ENCODE data around the gene HSCB.

Gene HSCB, protein sequence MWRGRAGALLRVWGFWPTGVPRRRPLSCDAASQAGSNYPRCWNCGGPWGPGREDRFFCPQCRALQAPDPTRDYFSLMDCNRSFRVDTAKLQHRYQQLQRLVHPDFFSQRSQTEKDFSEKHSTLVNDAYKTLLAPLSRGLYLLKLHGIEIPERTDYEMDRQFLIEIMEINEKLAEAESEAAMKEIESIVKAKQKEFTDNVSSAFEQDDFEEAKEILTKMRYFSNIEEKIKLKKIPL

DNA sequence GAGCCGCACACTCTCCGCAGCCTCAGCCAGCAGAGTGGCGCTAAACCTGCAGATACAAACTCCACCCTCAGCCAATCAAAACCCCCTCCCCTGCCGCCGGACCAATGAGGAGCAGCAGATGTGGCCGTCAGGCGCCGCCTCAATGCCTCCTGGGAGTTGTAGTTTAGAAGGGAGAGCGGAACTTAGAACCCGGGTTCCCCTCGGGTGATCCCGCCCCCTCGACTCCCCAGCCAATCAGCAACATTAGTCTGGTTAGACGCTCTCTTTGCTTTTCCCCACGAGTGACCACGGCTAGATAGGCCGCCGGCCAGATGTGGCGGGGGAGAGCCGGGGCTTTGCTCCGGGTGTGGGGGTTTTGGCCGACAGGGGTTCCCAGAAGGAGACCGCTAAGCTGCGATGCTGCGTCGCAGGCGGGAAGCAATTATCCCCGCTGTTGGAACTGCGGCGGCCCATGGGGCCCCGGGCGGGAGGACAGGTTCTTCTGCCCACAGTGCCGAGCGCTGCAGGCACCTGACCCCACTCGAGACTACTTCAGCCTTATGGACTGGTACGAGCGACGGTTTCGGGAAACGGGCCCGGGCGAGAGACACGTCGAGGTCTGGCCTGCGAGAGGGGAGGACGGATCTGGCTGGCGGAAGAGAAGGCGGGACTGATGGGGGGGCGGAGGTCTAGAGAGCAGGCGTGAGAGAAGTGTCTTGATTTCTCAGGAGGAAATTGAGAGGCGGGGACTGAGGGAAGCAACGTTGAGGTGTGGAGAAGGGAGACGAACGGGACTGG is at the start of gene HSCB, which contains the start of gene CHEK2:
Gene HSCB (plus strand): TSS at position 255 of the 777 bp plus-strand sequence. CDS start 57 bp downstream, at position 312.
Gene CHEK2 (minus strand): TSS at position 36 of the 777 bp plus-strand sequence. CDS start 7,099 bp downstream, outside the sequence.
- peak; percentile 99 for DNase-seq (ENCODE audit: low spot score)

DNA sequence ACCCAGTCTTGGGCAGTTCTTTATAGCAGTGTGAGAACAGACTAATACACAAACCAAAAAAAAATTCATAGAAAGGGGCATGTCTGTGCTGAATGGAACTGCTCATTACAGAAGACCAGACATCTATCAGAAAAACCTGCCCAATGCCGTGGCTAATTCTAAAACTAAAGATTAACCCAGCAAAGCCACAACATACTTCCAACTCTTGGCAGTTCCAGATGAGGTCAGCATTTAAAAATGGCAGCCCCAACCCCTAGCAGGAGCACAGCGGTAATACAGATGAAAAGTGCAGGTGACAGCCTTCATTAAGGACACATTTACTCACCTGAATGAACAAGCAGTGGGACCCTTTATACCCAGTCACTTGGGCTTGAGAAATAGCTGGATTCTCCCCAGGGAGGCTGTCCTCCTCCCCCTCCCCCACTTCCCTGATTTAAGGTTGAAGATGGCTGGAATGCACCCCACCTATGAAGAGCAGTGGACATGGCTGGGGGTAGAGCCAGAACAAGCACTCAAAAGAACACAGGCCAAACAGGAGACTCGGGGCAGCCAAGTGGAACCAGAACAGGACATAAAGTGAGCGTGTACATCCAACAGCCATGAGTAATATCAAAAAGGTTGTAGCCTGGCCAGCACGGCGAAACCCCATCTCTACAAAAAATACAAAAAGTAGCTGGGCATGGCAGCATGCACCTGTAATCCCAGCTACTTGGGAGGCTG is 48.6 kb upstream of the HSCB start:
- DNase-seq (ENCODE audit: low spot score): peak; percentile 82

DNA sequence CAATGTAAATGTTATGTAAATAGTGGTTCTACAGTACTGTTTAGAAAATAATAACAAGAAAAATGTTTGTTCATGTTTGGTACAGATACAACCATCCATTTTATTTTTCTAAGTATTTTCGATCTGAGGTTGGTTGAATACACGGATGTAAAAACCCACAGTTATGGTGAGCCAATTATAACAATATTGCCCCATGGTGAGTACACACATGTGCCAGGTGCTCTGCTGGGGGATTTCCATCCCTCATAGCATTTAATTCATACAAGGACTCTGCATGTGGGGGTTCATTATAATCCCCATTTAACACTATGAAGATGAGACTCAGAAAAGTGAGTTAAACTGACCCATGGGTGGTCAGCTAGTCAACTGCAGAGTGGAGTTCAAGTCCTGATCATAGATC is 38.9 kb upstream of the HSCB start:
- no peak for DNase-seq (ENCODE audit: low spot score)

DNA sequence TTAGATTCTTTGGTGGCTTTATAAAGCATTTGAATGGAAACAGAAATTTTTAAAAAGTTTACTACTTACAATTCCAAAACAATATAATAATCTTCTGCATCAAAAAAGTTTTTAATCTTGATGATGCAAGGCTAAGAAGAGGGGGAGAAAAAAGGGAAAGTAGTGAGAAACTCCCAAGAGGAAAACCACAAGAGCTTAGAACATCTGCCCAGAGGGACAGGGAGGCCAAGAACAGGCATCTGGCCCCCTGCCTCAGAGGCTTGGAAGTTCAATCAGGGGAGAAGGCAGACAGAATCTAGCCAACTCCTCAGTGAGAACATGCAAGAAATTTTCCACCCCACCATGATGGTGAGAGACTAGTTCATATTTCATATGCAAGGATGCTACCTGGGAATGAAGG is 38.4 kb upstream of the HSCB start:
- DNase-seq (ENCODE audit: low spot score): no peak

DNA sequence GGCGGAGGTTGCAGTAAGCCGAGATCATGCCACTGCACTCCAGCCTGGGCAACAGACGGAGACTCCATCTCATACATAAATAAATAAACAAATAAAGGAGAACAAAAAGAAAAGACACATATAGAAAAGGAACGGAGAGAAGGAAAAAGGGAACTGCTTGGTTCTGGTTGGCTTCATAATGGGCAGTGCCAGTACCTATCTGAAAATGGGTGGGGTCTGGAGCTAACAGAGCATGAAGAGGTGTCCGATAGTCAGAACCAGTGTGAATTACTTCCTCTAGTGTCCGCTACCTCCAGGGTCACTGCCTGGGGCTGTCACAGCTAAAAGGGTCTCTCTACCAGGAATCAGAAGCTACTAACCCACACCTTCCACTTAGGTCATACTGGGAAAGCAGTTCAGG is 35.0 kb upstream of the HSCB start:
- no peak for DNase-seq (ENCODE audit: low spot score)

DNA sequence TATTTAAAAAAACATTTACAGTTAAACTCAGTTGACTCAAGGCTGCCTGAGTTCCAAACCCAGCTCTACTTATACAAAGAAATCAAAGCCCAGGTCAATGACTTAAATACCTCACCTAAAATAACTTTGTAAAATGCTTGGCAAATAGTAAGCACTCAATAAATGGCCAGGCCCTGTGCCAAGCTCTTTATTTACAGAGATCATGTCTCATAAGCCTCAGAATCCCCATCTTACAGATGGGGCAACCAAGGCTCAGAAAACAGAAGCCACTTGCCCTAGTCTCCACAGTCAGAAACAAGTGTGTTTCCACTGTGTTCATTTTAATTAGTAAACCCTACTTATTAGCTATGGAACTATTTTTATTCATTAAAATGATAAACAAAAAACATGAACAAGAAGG is 31.7 kb upstream of the HSCB start:
- no peak for DNase-seq (ENCODE audit: low spot score)

DNA sequence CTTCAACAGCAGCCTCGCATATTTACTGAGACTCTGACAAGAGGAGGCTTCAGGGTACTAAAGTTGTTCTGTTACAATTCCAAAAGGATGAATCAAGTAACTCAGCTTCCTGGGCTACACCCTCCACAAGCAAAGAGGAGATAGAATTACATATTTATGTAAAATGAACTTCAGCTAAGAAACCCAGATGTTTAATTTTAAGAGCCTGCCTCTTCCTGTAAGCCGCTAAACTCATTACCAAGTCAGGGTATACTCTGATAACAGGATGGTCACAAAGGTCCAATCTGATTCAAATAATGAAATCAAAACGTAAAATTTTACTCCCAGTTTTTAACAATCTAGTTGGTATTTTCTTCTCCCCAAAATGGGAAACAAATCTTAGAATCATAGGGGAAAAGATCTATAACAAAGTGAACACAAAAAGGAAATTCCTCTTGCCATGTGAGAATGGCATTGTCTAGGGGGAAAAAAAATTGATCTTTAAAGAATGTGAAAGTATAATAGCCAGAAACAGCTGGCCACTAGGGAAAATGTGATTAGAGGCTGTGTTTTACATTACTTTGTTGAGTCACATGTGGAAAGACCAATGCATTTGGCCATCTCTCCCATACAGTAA is 31.2 kb upstream of the HSCB start:
- peak; percentile 16 for DNase-seq (ENCODE audit: low spot score)

DNA sequence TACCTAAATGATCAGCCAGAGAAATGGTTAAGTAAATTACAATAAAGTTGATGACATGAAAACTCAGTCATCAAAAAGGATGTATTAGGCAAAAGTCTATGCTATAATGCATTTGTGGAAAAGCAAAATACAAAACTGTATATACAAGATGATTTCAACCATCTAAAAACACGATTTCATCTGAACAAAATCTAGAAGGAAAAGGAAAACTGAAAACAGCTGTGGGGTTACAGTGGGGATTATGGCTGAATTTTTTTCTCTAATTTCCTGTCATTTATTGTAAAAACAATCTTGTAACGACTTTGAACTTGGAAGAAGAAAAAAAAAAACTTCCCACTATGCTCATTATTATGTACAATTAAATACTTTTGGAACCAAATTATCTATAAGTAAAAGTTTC is 30.5 kb upstream of the HSCB start:
- no peak for DNase-seq (ENCODE audit: low spot score)

DNA sequence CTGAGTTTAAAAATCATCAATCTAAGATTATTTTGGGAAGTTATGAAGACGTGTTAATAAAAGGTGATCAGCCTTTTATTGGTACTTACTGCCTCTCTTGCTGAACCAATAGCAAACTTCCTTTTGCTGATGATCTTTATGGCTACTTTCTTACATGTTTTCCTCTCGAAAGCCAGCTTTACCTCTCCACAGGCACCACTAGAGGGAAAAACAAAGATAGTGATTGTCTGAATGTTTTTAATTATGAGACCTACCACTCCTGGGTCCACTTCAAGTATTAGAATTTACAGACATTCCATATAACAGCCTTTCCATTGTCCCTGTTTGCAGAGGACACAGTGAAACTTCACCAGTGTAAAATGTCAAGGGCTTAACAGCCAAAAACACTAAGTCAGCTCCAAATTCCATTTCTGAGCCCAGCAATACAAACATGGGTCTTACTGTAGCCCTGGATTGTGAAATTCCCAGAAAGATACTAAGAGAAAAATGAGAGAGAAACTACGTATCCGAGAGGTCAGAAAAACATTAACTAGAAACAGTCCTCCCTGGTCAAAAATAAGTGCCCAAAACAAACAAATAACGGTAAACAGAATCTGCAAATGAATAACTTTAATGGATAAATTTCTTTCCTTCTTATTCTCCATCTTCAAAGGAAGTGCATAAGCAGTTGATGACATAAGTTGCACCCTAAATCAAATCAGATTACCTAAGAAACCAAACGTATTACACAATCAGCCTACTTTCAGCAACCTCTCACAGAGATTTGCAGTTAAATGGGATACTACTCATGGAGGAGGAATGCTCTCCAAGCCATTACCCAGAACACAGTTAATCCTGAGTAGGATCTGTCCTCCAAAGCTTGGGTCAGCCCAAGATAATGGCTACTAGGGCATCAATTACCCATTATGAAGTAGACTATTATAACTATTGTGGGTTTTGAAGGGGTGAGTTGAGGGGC is 29.7 kb upstream of the HSCB start:
- peak; percentile 87 for DNase-seq (ENCODE audit: low spot score)

DNA sequence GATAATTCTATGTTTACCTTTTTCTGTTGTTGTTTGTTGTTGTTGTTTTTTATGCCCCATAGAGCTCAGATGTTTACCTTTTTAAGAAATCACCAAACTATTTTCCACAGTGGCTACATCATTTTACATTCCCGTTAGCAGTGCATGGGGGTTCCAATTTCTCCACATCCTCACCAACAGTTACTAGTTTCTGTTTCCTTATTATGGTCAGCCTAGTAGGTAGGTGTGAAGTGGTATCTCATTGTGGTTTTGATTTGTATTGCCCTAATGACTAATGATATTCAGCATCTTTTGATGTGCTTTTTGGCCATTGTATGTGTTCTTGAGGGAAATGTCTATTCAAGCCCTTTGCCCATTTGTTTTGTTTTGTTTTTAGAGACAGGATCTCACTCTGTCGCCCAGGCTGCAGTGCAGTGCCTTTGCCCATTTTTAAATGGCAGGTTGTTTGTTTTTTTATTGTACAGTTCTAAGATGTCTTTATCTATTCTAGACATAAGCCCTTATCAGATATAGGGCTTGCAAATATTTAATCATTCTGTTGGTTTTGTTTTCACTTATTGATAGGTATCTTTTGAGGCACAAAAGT is 27.7 kb upstream of the HSCB start:
- DNase-seq (ENCODE audit: low spot score): no peak

DNA sequence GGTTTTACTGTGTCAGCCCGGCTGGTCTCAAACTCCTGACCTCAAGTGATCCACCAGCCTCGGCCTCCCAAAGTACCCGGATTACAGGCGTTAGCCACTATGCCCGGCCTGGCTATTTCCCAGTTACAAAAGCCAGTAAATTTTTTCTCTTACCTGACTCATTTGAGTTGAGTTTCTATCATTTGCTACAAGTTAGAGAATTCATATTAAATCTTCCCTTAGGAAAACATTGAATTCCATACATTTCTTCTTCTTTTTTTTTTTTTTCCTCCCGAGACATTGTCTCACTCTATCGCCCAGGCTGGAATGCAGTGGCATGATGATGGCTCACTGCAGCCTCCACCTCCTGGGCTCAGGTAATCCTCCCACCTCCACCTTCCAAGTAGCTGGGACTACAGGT is 26.2 kb upstream of the HSCB start:
- DNase-seq (ENCODE audit: low spot score): peak; percentile 11

DNA sequence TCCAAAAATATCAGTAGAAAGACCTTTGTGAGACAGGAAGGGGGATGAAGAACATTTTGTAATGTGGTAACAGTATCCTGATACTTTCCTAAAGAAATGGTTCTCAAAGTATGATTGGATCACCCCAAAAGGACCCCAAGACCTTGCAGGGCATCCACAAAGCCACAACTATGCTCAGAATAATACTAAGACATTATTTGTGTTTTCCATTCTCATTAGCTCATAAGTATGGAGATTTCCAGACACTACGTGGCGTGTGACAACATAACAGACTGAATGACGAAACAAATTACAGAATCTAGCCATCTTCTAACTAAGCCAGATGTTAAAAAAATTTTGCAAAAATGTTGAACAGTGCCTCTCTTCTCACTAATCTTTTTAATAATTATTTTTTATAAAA is 25.2 kb upstream of the HSCB start:
- DNase-seq (ENCODE audit: low spot score): no peak

DNA sequence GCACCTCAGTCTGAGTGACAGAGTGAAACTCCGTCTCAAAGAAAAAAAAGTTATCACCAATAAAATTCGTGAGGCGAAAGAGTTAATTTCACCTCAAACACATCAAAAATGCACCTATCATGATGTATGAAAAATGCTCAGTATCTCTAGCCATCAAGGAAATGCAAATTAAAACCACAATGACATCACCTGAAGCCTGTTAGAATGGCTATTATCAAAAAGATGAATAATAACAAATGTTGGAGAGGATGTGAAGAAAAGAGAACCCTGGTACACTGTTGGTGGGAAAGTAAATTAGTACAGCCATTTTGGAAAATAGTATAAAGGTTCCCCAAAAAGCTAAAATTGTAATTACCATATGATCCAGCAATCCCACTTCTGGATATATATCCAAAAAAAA is 23.8 kb upstream of the HSCB start:
- no peak for DNase-seq (ENCODE audit: low spot score)

DNA sequence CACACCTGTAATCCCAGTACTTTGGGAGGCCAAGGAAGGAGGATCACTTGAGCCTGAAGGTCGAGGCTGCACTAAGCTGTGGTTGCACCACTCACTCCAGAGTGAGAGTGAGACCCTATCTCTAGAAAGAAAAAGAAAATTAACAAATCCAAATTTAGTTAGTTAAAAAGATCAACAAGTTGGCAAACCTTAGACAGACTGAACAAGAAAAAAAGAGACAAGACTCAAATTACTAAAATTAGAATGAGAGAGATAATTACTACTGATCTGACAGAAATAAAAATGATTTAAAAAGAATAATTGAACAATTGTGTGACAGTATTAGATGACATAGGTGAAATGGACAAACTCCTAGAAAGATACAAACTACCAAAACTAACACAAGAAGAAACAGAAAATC is 13.8 kb upstream of the HSCB start:
- no peak for DNase-seq (ENCODE audit: low spot score)

DNA sequence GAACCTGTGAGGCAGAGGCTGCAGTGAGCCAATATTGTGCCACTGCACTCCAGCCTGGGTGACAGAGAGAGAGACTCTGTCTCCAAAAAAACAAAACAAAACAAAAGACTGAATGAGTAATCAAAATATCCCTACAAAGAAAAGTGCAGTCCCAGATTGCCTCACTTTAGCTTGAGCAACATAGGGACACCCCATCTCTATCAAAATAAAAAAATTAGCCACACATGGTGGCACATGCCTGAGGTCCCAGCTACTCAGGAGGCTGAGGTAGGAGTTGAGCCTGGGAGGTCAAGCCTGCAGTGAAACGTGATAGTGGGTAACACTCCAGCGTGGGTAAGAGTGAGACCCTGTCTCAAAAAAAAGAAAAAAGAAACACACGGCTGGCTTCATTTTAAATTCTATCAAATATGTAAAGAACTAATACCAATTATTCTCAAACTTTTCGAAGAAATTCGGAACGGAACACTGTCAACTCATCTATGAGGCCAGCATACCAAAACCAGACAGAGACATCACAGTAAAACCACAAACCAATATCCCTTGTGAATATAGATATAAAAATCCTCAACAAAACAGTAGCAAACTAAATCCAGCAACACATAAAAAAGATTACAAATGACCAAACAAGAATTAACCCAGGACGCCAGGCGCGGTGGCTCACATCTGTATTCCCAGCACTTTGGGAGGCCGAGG is 13.1 kb upstream of the HSCB start:
- no peak for DNase-seq (ENCODE audit: low spot score)

DNA sequence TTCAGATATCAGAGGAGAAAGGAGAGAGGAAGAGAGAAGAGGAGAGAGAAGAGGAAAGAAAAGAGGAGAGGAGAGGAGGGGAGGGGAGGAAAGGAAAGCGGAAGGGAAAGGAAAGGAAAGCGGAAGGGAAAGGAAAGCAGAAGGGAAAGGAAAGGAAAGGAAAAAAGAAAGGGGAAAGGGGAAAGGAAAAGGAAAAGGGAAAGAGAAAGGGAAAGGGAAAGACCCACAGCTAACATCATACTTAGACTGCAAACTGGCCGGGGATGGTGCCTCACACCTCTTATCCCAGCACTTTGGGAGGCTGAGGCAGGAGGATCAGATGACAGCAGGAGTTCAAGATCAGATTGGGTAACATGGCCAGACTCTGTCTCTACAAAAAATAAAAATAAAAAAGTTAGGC is 11.7 kb upstream of the HSCB start:
- DNase-seq (ENCODE audit: low spot score): no peak

DNA sequence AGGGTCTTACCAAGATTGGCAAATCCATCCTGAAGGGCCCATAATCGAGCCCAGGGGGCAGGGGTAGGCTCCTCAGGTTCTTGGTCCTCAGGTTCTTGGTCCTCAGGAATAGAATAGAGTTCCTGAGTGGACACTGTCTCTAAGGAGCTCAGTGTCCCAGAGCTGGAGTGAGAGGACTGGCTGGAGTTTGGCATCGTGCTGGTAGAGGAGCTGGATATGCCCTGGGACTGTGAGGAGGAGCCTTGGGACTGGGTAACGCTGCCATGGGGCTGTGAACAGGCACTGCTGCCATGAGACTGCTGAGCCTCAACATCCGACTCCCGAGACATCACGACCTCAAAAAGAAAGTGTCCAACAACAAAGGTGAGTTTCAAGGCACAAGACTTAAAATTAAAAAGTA is 7.4 kb upstream of the HSCB start:
- DNase-seq (ENCODE audit: low spot score): no peak

DNA sequence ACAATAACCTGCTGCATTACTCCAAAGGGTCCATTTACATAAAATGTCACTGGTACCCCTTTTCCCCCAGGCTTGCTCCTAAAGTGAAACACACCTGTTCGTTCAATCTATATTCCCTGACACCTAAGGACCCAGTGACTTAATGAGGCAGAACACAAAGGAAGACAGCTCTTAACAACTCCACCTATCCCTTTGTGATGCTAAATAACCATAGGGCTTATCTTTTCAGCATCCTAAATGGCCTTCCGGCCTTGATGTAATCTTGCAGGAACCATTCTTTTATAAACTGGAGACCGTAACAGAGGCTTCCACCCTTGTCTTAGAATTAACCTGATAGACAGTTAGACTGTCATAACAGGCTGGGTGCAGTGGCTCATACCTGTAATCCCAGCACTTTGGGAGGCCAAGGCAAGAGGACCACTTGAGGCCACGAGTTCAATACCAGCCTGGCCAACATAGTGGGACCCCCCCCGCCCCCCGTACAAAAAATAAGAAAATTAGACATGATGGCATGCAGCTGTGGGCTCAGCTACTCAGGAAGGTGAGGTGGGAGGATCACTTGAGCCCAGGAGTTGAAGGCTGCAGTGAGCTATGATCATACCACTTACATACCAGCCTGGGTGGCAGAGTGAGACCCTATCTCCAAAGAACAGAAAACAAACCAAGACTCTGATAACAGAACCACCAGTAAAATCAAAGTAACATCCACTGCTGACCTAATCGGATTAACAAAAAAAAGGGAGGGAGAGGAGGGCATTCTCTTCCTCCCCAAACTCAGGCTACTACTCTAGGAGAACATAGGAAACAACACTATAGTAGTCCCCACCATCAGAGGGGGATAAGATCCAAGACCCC is 5.3 kb upstream of the HSCB start:
- no peak for DNase-seq (ENCODE audit: low spot score)

DNA sequence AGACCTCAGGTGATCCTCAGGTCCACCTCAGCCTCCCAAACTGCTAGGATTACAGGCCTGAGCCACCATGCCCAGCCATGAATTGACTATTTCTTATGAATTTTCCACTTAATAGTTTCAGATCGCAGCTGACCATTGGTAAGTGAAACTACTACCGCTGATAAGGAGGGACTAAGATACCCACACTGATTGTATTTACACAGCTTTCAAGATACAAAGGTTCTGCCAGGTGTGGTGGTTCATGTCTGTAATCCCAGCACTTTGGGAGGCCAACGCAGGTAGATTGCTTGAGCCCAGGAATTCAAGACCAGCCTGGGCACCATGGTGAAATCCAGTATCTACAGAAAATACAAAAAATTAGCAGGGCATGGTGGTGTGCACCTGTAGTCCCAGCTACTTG is 4.1 kb upstream of the HSCB start:
- DNase-seq (ENCODE audit: low spot score): no peak

All from kidney tubule cell (primary cell).